Caco-2 (cell line): ENCODE data around the gene DDX54. TPM values are rescaled to one million over a fixed set of nuclear protein-coding genes. Genes with fewer than 3 reads are reported as not detected.

Experiments used
- BruUV-seq: library from RNA; stranded (reverse); fragments of 400-500 nt; replicated peaks from 2 replicates; lab custom pipeline; 2021; lab: Mats Ljungman, UMichigan
- CTCF ChIA-PET: fragments of 300-600 bp; sonication (Branson Sonifier 250); formaldehyde crosslinking; loops from one replicate; lab custom pipeline; 2022; ENCODE audit warnings: antibody characterized with exemption; lab: Charles Lee
- POLR2A ChIA-PET: fragments of 300-600 bp; sonication (Branson Sonifier 250); formaldehyde crosslinking; loops from one replicate; lab custom pipeline; 2022; ENCODE audit warnings: antibody characterized with exemption; lab: Charles Lee
- DNase-seq, 2 experiments: peaks; one replicate each; pipeline versions ENCODE4 v3.0.0 to v3.0.0-alpha.2; 2020 to 2022
- H3K27me3 ChIP-seq: replicated peaks from 2 replicates; pipeline ENCODE4 v1.6.0; 2011; ENCODE audit warnings: low read length; ENCODE audit not compliant: control insufficient read depth, insufficient read depth
- H3K36me3 ChIP-seq: 2 replicates; pipeline ENCODE4 v1.5.1; 2011; ENCODE audit warnings: low read length; ENCODE audit not compliant: control insufficient read depth, insufficient read depth
- H3K4me1 ChIP-seq: fragments of 250-450 bp; sonication (Bioruptor Pico); 2 replicates; pipeline ENCODE4 v1.5.1; 2020; ENCODE audit warnings: mild to moderate bottlenecking
- H3K4me3 ChIP-seq: 2 replicates; pipeline ENCODE4 v1.5.1; 2011; ENCODE audit warnings: low read depth, mild to moderate bottlenecking, control low read depth, low read length
- H3K9me3 ChIP-seq: fragments of 250-450 bp; sonication (Bioruptor Pico); 2 replicates; pipeline ENCODE4 v1.5.1; 2020; ENCODE audit warnings: mild to moderate bottlenecking, moderate library complexity
- H3K27ac Mint-ChIP-seq: one replicate; pipeline ENCODE4 v1.8.0; 2022; ENCODE audit warnings: mixed read lengths; ENCODE audit not compliant: unreplicated experiment
- H3K27me3 Mint-ChIP-seq: one replicate; pipeline ENCODE4 v1.8.0; 2022; ENCODE audit warnings: mixed read lengths; ENCODE audit not compliant: insufficient read depth, unreplicated experiment
- H3K36me3 Mint-ChIP-seq: one replicate; pipeline ENCODE4 v1.8.0; 2022; ENCODE audit warnings: mild to moderate bottlenecking, mixed read lengths; ENCODE audit not compliant: insufficient read depth, unreplicated experiment
- H3K4me1 Mint-ChIP-seq: one replicate; pipeline ENCODE4 v1.8.0; 2022; ENCODE audit warnings: low read depth, mixed read lengths; ENCODE audit not compliant: unreplicated experiment
- H3K4me3 Mint-ChIP-seq: one replicate; pipeline ENCODE4 v1.8.0; 2022; ENCODE audit warnings: mild to moderate bottlenecking, moderate library complexity, mixed read lengths; ENCODE audit not compliant: unreplicated experiment
- H3K9me3 Mint-ChIP-seq: one replicate; pipeline ENCODE4 v1.8.0; 2022; ENCODE audit warnings: mixed read lengths; ENCODE audit not compliant: unreplicated experiment
- CTCF ChIP-seq, 2 experiments: fragments of 200-600 bp in 1 of 2; IDR thresholded peaks; 1 replicate in 1 of 2; 2 replicates in 1 of 2; pipeline versions ENCODE4 v1.5.1 to v1.8.0; 2011 to 2022; ENCODE audit warnings: antibody characterized with exemption in 1 of 2, control low read depth in 1 of 2, inconsistent platforms in 1 of 2, low read depth in 1 of 2, low read length in 1 of 2, mild to moderate bottlenecking in 1 of 2, moderate library complexity in 1 of 2; ENCODE audit not compliant: insufficient read depth in 1 of 2, severe bottlenecking in 1 of 2, unreplicated experiment in 1 of 2
- intact Hi-C: fragments of 100-400 bp; cut with micrococcal nuclease; formaldehyde crosslinking; loops from one replicate; pipeline ENCODE4 v1.10.0; 2022; ENCODE audit not compliant: unreplicated experiment
- total RNA-seq: library from RNA; stranded (reverse); gene quantifications from 2 replicates; pipeline ENCODE4 v1.2.3, GENCODE V29; 2022

DDX54 gene
- total RNA-seq, 1 experiment from 2014 or later, result 110 TPM

- TF ChIP-seq CTCF (IDR thresholded peaks at IDR 0.05; ENCODE audit: insufficient read depth in 1 of 2, low read depth in 1 of 2, low read length in 1 of 2, severe bottlenecking in 1 of 2, unreplicated experiment in 1 of 2), result no peak
- Mint-ChIP-seq H3K27me3 (no peaks in the 10 kb centered on the region), H3K27ac (no peak overlapping the region), H3K4me3 (no peak overlapping the region), H3K4me1 (peaks cover 10% of the 10 kb centered on the region), H3K36me3 (peaks cover 79% of the 10 kb centered on the region), H3K9me3 (no peaks in the 10 kb centered on the region)
- ChIA-PET CTCF (interaction anchor here (0.6 kb wide), 1 partner anchor 22 kb away, joined by 4 read pairs; no protein-coding TSS in a partner anchor), POLR2A (no interaction called here)
- Histone ChIP-seq H3K27me3 (no peaks in the 10 kb centered on the region), H3K4me3 (no peak overlapping the region), H3K4me1 (no peaks in the 10 kb centered on the region), H3K9me3 (no peaks in the 10 kb centered on the region), H3K36me3 (peaks cover 5% of the 10 kb centered on the region)
- DNase-seq, result no peak
- intact Hi-C loops, result no loop called here
- TSS peak; percentile 51 for BruUV-seq
Observed at GRCh38 chr12:113183030-113183589, 2.2 kb downstream of the DDX54 start.

GRCh38 chr12:113181975-113182374, 3.3 kb downstream of the DDX54 start:
- peaks cover 84% of the 10 kb centered on the region for H3K36me3 Mint-ChIP-seq
- no peaks in the 10 kb centered on the region for H3K4me1 ChIP-seq
- H3K4me3 ChIP-seq, result no peak overlapping the region
- H3K4me3 Mint-ChIP-seq, result no peak overlapping the region
- no peak overlapping the region for H3K27ac Mint-ChIP-seq
- TF ChIP-seq CTCF (IDR thresholded peaks at IDR 0.05; ENCODE audit: insufficient read depth in 1 of 2, low read depth in 1 of 2, low read length in 1 of 2, severe bottlenecking in 1 of 2, unreplicated experiment in 1 of 2), result no peak
- no peak for DNase-seq
- intact Hi-C loops, result no loop called here
- no peaks in the 10 kb centered on the region for H3K9me3 ChIP-seq
- peaks cover 5% of the 10 kb centered on the region for H3K36me3 ChIP-seq
- CTCF ChIA-PET, result interaction anchor here (0.7 kb wide), 1 partner anchor 33 kb away, joined by 4 read pairs; the partner anchor contains the start of gene CFAP73
- no TSS peak for BruUV-seq
- POLR2A ChIA-PET, result no interaction called here
- no peaks in the 10 kb centered on the region for H3K27me3 Mint-ChIP-seq
- H3K4me1 Mint-ChIP-seq, result peaks cover 10% of the 10 kb centered on the region
- H3K9me3 Mint-ChIP-seq, result no peaks in the 10 kb centered on the region
- no peaks in the 10 kb centered on the region for H3K27me3 ChIP-seq

GRCh38 chr12:113180333-113180732, 4.9 kb downstream of the DDX54 start:
- H3K27me3 ChIP-seq, result no peaks in the 10 kb centered on the region
- H3K9me3 ChIP-seq, result no peaks in the 10 kb centered on the region
- CTCF ChIA-PET, result no interaction called here
- BruUV-seq, result no TSS peak
- DNase-seq, result no peak
- intact Hi-C loops, result no loop called here
- H3K4me3 ChIP-seq, result no peak overlapping the region
- H3K4me1 ChIP-seq, result no peaks in the 10 kb centered on the region
- Mint-ChIP-seq H3K27me3 (no peaks in the 10 kb centered on the region), H3K36me3 (peaks cover 69% of the 10 kb centered on the region), H3K27ac (no peak overlapping the region), H3K4me1 (no peaks in the 10 kb centered on the region), H3K9me3 (no peaks in the 10 kb centered on the region), H3K4me3 (no peak overlapping the region)
- POLR2A ChIA-PET, result no interaction called here
- no peak for TF ChIP-seq CTCF (IDR thresholded peaks at IDR 0.05; ENCODE audit: insufficient read depth in 1 of 2, low read depth in 1 of 2, low read length in 1 of 2, severe bottlenecking in 1 of 2, unreplicated experiment in 1 of 2)
- peaks cover 3% of the 10 kb centered on the region for H3K36me3 ChIP-seq
